SK-N-SH (cell line): ENCODE data around the gene PITPNB.

Experiments
- CTCF ChIP-seq: fragments of 200-600 bp; sonication (generic); IDR thresholded peaks from 2 replicates; pipeline ENCODE4 v1.6.1; 2017; ENCODE audit warnings: antibody characterized with exemption, mild to moderate bottlenecking, moderate library complexity
- EZH2phosphoT487 ChIP-seq: fragments of 200-600 bp; sonication (generic); IDR thresholded peaks from 2 replicates; pipeline ENCODE4 v1.6.1; 2017; ENCODE audit warnings: low read depth, mixed run types, mild to moderate bottlenecking, antibody characterized with exemption, moderate library complexity, borderline replicate concordance
- FOSL2 ChIP-seq: IDR thresholded peaks from 2 replicates; pipeline ENCODE4 v1.4.0; 2012; ENCODE audit warnings: low read depth, mild to moderate bottlenecking, moderate library complexity, borderline replicate concordance
- GATA2 ChIP-seq: sonication (generic); formaldehyde crosslinking; IDR thresholded peaks from 2 replicates; pipeline ENCODE4 v1.5.0; 2020; ENCODE audit warnings: mild to moderate bottlenecking, missing genetic modification reagents
- JUND ChIP-seq: IDR thresholded peaks from 2 replicates; pipeline ENCODE4 v1.4.0; 2012
- MAX ChIP-seq: IDR thresholded peaks from 2 replicates; pipeline ENCODE4 v1.4.0; 2012; ENCODE audit warnings: low read depth
- NFIC ChIP-seq: IDR thresholded peaks from 2 replicates; pipeline ENCODE4 v1.4.0; 2012; ENCODE audit warnings: borderline replicate concordance
- NRF1 ChIP-seq: IDR thresholded peaks from 2 replicates; pipeline ENCODE4 v1.6.1; 2012; ENCODE audit warnings: low read depth, mild to moderate bottlenecking, low read length
- POLR2AphosphoS5 ChIP-seq: IDR thresholded peaks from 2 replicates; pipeline ENCODE4 v1.6.1; 2012; ENCODE audit warnings: low read depth, low read length
- RFX5 ChIP-seq: IDR thresholded peaks from 2 replicates; pipeline ENCODE4 v1.6.1; 2012; ENCODE audit warnings: mild to moderate bottlenecking, improper control_type of control experiment, low read length
- SMC3 ChIP-seq: IDR thresholded peaks from 2 replicates; pipeline ENCODE4 v1.6.1; 2012; ENCODE audit warnings: low read depth, low read length, improper control_type of control experiment
- TEAD4 ChIP-seq: IDR thresholded peaks from 2 replicates; pipeline ENCODE4 v1.4.0; 2012; ENCODE audit warnings: mild to moderate bottlenecking, borderline replicate concordance; ENCODE audit not compliant: insufficient read depth
- USF1 ChIP-seq: IDR thresholded peaks from 2 replicates; pipeline ENCODE4 v1.4.0; 2012; ENCODE audit warnings: low read depth, borderline replicate concordance
- YY1 ChIP-seq: IDR thresholded peaks from 2 replicates; pipeline ENCODE4 v1.4.0; 2012; ENCODE audit warnings: low read depth, mild to moderate bottlenecking

- TF ChIP-seq NFIC, result no peak
- no peak for TF ChIP-seq CTCF
- no peak for TF ChIP-seq RFX5
- no peak for TF ChIP-seq YY1
- TF ChIP-seq EZH2phosphoT487, result no peak
- no peak for TF ChIP-seq SMC3
- TF ChIP-seq TEAD4, result no peak
- TF ChIP-seq NRF1, result no peak
- TF ChIP-seq GATA2 (CRISPR knock-in tag), result no peak
- TF ChIP-seq USF1, result no peak
- TF ChIP-seq JUND, result no peak
- TF ChIP-seq FOSL2, result no peak
- peak; percentile 67 for TF ChIP-seq MAX
- TF ChIP-seq POLR2AphosphoS5, result no peak
These were observed 475 bp downstream of the PITPNB start for GRCh38 chr22:27918341-27919221.
